ENCODE data around the gene SMIM14.

GRCh38 chr4:39614487-39615162, 24.0 kb downstream of the SMIM14 start:
- TF ChIP-seq TAF1 (IDR thresholded peaks at IDR 0.05; ENCODE audit: borderline replicate concordance, low read depth, low read length) (no peak), POLR2A (IDR thresholded peaks at IDR 0.05; ENCODE audit: low read depth, low read length) (no peak), POLR2AphosphoS5 (IDR thresholded peaks at IDR 0.05; ENCODE audit: low read depth, low read length) (no peak)

Data from GM12892 (cell line).